Jurkat, Clone E6-1 (cell line): ENCODE data around the gene SPDYE16. TPM values are rescaled to one million over a fixed set of nuclear protein-coding genes. Genes with fewer than 3 reads are reported as not detected.
"Not testable (repeated sequence)": the region's sequence is repeated elsewhere in the genome, so short reads cannot be mapped to it uniquely, and the experiment has no call there.

Source experiments
- DNase-seq: peaks from one replicate; pipeline ENCODE4 v3.0.0-alpha.2; 2011; ENCODE audit warnings: low read depth, low spot score
- H3K4me3 ChIP-seq: 2 replicates; pipeline ENCODE4 v1.5.1; 2011; ENCODE audit warnings: mild to moderate bottlenecking, low read length, control low read depth, moderate library complexity
- polyA plus RNA-seq: library from polyadenylated mRNA; unstranded; fragments of >200 nt; gene quantifications from one replicate; pipeline ENCODE4 v1.2.1, GENCODE V29; 2012; ENCODE audit warnings: missing spikeins; ENCODE audit not compliant: insufficient read length, insufficient read depth

Gene SPDYE16
- polyA plus RNA-seq, result not detected

GRCh38 chr7:76543197-76543596 lies at the start of gene SPDYE16:
Gene SPDYE16 (minus strand): TSS chr7:76543297. CDS start chr7:76541459, 1,838 bp downstream.
- not testable (repeated sequence) for DNase-seq, H3K4me3 ChIP-seq

DNA sequence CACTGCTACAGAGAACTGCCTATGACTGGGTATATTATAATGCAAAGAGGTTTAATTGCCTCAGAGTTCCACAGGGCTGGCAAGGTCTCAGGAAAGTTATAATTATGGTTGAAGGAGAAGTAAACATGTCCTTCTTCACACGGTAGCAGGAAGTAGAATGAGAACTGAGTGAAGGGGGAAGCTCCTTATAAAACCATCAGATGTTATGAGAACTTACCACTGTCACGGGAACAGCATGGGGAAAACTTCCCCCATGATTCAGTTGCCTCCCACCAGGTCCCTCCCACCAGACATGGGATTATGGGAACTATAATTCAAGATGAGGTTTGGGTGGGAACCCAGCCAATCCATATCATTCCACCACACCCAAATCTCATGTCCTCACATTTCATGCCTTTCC lies 49.6 kb upstream of the SPDYE16 start:
- DNase-seq, H3K4me3 ChIP-seq: not testable (repeated sequence)

DNA sequence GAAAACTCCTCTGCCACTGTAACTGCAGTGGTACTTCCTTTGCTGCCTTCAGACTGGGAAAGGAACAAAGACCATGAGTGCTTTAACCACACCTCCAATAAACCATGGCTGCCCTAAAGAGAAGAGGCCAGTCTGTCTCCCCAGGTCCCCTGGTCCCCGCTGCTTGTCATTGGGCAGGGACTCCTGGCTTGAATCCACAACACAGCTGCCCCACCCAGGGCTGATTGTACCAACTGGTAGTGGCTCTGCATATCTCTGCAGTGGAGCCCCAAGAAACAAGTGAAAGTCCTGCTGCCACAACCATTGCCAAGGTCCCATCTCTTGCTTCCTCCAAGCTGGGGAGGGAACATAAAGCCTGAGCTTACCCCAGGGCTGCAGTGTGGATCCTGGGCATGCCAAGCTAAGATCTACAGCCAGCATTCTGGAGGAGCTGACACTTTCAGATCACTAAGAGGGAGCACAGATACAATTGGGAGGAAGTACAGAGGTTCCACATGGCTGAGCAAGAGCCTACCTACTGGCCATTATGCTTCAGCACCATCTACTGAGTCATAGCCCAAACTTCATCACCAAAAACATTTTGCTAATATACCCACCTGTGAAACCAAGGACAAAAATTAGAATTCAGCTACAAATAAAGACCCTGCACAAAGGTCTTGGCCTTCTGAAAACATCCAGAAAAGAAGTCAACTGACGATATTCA lies 48.7 kb upstream of the SPDYE16 start:
- DNase-seq, H3K4me3 ChIP-seq: not testable (repeated sequence)

DNA sequence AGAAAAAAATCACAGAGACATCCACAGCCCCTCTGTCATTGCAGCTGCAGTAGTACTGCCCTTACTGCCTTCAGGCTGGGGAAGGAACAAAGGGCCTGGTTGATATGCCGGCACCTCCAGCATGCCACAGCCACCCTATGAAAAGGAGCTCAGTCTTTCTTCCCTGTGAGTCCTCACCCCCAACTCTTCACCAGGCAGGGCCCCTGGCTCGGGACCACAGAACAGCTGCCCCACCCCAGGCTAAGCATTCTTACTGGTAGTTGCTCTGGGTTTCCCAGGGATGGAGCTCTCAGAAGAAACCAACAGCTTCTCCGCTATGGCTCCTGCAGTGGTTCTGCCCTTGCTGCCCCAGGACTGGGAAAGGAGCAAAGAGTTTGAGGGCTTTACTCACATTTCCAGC lies 47.9 kb upstream of the SPDYE16 start:
- DNase-seq, H3K4me3 ChIP-seq: not testable (repeated sequence)

- not testable (repeated sequence) for DNase-seq
These were observed 45.5 kb upstream of the SPDYE16 start for GRCh38 chr7:76588586-76588985.

GRCh38 chr7:76586585-76587315 lies 43.7 kb upstream of the SPDYE16 start:
- not testable (repeated sequence) for H3K4me3 ChIP-seq, DNase-seq

More at GRCh38 chr7:76588586-76588985, 45.5 kb upstream of the SPDYE16 start:
- H3K4me3 ChIP-seq, result not testable (repeated sequence)

DNA sequence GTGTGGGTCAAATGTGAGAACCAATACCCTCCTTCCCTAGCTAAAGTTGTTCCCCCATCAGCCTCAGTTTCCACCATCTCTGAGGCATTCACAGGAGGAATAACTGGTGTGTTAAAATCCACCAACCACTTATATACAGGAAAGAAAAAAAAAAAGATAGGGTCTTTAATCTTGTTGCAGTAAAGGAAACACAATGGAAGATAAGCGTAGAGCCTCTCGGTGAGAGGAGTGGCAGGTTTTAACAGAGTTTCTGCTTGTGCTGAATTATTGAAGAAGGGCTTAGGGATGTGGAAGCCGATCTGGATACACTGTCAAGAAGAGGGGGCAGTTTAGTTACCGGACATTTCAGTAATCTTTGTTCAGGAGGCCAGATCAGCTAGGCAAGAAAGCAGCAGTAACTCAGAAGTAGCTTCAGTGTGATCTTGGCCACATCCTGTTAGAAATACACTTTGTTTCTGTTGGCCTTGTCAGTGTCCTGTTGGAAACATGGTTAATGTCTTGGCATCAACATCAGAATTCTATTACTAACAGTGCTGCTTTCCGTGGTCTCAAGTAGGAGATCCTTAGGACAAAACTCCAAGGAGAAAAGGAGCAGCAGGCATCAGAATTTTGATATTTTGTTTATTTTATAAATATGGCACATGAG lies 40.7 kb upstream of the SPDYE16 start:
- H3K4me3 ChIP-seq, result not testable (repeated sequence)

DNA sequence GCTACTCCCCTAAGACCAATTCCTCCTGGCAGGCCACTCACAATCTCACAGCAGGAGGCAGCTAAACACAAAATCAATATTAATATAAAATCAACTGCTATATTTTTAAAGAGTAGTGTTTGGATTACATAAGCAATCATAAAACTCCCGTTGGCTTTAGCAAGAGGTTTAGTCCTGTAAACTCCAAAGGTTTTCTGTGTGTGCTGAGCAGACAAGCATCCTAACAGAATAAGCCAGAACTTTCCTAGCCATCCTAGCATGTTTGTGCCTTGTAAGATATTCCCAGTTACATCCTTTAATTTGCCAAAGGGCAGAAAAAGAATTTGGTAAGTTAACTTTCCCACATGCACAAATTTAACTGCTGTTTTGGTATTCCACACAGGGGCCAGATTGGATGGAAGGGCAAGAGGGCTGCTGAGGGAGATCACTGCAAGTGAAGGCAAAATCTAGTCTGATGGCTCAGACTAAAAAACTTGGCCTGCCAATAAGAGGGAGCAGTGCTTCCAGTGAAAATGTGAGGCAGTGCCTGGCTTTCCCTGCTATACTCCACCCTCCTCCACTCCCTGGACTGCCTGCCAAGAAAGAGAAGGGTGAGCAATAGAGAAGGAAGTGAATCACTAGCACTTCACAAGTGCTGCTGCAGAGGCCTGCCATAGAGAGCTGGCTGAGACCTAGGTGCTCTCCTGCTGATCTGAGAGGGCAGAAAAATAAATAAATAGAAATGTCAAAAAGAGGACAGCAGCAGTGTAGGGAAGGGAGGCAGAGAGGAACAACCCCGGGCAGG lies 39.9 kb upstream of the SPDYE16 start:
- not testable (repeated sequence) for H3K4me3 ChIP-seq, DNase-seq

More for the DNA sequence above, 40.7 kb upstream of the SPDYE16 start:
- peak; percentile 31 for DNase-seq

DNA sequence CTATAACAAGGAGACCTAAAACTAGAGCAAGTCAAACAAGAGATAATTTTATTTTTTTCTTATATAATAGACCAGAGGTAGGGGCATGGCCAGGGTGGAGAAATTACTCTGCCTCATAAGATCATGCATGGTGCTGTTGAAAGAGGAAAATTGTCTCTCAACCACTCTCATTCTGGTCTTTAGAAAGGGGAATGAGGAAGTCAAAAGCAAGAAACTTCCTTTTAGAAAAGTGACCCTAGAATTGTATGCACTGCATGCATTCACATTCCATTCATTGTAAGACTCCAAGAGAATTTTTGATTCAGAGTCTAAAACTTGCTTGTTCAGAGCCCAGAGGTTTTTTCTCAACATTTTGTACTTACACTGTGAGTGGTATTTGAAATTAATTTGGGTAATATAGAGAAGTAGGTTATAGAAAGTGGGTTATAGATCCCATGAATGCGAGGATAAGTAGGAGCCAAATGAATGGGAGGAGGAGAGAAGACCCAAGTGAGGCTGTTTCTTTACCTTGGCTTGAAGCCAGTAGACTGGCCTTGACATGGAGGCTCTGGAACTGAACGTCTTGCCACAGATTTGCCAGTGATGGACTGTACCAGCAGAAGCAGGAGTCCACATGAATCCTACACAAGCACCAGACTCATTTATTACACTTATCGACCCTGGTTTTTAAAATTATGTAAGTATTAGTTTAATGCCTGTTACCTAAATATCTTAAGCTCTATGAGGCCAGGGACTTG lies 33.0 kb upstream of the SPDYE16 start:
- not testable (repeated sequence) for H3K4me3 ChIP-seq, DNase-seq

DNA sequence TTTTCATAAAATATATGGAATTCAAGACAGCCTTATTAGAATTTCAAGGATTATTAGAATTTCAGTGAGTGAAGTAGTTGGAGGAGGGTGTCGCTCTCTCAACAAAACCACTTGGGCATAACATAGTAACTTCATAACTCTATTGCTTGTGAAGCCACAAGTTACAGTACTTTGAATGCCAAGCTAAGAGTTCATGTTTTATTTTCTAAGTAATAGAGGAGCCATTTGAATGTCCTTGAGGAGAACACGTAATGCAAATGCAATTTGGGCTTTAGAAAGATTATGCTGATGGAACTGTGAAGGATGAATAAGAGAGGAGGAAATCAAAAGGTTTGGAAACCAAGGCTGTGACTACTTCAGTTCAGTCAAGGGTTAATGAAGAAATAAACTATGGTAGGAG lies 32.3 kb upstream of the SPDYE16 start:
- not testable (repeated sequence) for H3K4me3 ChIP-seq, DNase-seq

DNA sequence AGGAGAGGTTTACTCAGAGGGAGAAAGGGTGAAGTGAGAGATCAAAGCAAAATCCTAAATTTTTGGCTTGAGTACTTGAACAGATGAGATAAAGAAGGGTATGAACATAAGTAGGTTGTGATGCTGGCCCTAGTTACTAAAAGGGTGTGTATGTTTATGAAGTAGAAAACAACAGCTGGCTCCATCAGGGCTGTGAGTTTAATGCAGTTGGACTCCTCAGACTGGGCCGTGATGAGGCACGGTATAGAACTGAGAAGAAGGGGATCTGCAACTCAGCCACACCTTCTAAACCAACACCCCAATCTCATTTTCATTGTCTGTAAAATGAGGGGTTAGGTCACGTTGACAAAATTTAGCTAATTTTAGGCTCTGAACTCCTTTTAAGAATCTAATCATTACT lies 29.2 kb upstream of the SPDYE16 start:
- DNase-seq, H3K4me3 ChIP-seq: not testable (repeated sequence)

DNA sequence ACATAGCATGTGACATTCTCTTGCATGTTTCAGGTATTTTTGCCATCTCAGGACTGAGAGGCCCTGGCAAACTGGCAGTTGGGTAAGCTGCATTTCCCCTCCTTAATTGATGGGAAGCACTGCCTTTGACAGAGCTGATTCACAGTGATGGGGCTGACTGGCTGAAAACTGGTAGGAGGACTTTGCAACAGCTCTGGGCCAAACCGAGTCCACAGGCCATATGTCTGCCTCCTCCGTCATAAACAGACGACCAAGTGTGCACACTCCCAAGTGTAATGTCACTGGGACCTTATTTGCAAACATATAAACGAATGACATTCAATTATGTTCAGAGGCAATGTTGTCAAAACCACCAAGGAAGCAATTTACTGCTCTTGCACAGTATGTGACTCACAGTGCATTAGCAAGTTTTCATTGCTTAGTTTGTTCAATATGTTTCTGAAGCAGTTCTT lies 27.3 kb upstream of the SPDYE16 start:
- H3K4me3 ChIP-seq, result not testable (repeated sequence)

DNA sequence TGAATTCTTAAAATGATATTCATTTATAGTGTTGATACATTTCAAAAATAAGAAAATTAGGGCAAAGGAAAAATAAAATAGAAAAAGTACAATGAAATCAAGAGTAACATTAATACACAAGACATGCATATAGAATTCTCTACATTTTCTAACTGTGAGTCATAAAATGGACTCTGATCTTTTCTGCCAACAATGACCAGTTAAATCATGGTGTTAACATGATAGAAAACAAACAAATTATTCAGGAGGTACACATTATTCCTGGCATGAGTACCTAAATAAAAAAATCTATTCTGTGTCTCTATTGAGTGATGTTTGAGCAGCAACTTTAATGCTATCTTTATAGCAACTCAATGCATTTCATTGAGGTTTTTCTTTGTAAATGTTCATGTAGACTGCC lies 25.6 kb upstream of the SPDYE16 start:
- not testable (repeated sequence) for DNase-seq, H3K4me3 ChIP-seq

More for the DNA sequence above, 27.3 kb upstream of the SPDYE16 start:
- not testable (repeated sequence) for DNase-seq

DNA sequence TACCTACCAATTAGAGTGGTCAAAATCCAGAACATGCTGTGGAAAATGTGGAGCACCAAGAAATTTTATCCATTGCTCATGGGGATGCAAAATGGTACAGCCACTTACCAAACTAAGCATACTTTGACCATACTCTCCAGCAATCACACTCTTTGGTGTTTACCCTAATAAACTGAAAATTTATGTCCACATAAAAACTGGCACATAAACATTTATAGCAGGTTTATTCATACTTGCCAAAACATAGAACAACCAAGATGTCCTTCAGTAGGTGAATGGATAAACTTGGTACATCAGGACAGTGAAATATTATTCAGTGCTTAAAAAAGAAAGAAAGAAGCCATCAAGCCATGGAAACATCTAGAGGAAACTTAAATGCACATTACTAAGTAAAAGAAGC lies 24.7 kb upstream of the SPDYE16 start:
- H3K4me3 ChIP-seq, DNase-seq: not testable (repeated sequence)

DNA sequence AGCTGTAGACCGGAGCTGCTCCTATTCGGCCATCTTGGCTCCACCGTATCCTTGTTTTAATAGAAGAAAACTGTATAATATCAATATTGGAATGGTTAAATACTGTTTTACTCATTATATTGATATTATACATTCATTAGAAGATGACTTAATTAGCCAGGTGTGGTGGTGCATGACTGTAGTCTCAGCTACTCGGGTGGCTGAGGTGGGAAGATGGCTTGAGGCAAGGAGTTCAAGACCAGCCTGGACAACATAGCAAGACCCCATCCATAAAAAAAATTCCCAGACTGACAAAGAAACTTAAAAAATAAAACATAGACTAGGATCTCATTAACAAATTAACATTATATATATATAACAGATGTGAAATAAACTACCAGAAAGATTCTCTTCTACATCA lies 24.2 kb upstream of the SPDYE16 start:
- DNase-seq, H3K4me3 ChIP-seq: not testable (repeated sequence)

GRCh38 chr7:76565001-76565400 lies 21.9 kb upstream of the SPDYE16 start:
- not testable (repeated sequence) for DNase-seq, H3K4me3 ChIP-seq

DNA sequence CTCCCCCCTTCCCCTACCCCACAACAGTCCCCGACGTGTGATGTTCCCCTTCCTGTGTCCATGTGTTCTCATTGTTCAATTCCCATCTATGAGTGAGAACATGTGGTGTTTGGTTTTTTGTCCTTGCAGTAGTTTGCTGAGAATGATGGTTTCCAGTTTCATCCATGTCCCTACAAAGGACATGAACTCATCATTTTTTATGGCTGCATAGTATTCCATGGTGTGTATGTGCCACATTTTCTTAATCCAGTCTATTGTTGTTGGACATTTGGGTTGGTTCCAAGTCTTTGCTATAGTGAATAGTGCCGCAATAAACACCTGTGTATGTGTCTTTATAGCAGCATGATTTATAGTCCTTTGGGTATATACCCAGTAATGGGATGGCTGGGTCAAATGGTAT lies 18.2 kb upstream of the SPDYE16 start:
- DNase-seq, H3K4me3 ChIP-seq: not testable (repeated sequence)

DNA sequence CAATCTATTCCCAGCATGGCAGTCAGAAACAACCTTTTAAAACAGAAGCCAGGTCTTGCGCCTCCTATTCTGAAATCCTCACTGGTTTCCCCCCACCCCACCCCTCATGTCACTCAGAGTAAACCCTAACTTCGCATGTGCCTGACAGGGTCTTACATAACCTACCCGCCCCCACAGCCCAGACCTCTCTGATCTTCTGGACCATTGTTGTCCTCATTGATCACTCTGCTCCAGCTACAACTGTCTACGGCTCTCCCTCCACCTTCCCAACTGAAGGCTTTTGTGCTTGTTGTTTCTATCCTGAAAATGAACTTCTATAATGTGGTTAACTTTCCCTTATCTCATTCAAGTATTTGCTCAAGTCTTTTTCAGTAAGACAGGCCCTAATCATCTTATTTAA lies 17.1 kb upstream of the SPDYE16 start:
- DNase-seq, H3K4me3 ChIP-seq: not testable (repeated sequence)
